IPS DF 4.7 (cell line): Measurements from ENCODE around the gene SLFN12L.

Experiments used
- DNase-seq: peaks from one replicate; pipeline ENCODE4 v3.0.0-alpha.2; 2013; ENCODE audit warnings: low spot score; ENCODE audit errors: extremely low read depth

Gene SLFN12L

GRCh38 chr17:35432176-35433074, 105.1 kb downstream of the SLFN12L start, which contains the start of gene SLFN12:
SLFN12 (minus strand) TSS chr17:35432500; CDS start chr17:35423028, 9,472 bp downstream.
- DNase-seq: no peak

- no peak for DNase-seq
These were observed 107.8 kb downstream of the SLFN12L start for GRCh38 chr17:35429702-35430101.

DNA sequence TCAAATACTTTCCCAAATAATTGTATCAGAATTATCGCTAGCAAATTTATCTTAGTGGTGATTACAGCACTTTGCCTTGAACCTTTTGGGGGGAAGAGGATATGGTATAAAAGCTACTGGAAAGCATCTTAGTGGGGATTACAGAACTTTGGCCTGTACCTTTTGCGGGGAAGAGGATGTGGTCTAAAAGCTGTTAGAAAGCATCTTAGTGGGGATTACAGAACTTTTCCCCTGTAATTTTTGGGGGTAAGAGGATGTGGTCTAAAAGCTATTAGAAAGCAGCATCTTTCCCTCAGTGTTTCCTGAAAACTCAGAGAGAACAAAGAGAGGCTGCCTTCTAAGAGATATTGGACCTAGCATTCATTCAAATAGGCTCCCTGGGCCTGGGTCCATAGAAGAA, 109.2 kb downstream of the SLFN12L start:
- DNase-seq: no peak

- no peak for DNase-seq
These were observed 113.7 kb downstream of the SLFN12L start for GRCh38 chr17:35423761-35424160.
